GM19397 (cell line): ENCODE measurements around the gene CXorf65.

Experiments used
- ATAC-seq: cut with Tn5 transposase; IDR thresholded peaks from one replicate; pipeline ENCODE4 v1.9.1; 2021; ENCODE audit warnings: mild to moderate bottlenecking, moderate library complexity; ENCODE audit not compliant: unreplicated experiment

The CXorf65 gene

DNA sequence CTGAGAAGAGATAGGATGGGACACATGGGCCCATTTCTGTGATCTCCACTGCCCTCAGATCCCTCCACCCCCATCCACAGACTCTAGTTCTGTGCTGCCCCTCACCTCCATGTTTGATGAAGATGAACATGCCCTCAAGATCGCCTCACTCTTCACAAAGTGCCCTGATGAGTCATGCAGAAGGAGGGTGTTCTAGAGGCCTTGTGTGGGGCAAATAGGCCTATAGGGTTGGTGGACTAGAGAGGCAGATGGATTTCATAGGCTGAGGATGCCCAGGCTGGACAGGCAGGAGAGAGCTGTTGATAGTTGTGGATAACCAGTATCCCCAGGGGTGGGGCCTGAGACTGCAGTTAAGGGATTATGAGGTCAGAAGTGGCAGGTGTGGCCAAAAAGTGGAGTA lies at the start of gene CXorf65:
TSS of gene CXorf65 (minus strand) at position 314 of the 400 bp plus-strand sequence. CDS start at position 130, 184 bp downstream.
- no peak for ATAC-seq

- ATAC-seq, result no peak
These were observed 48.1 kb upstream of the CXorf65 start for GRCh38 chrX:71154641-71155040.

DNA sequence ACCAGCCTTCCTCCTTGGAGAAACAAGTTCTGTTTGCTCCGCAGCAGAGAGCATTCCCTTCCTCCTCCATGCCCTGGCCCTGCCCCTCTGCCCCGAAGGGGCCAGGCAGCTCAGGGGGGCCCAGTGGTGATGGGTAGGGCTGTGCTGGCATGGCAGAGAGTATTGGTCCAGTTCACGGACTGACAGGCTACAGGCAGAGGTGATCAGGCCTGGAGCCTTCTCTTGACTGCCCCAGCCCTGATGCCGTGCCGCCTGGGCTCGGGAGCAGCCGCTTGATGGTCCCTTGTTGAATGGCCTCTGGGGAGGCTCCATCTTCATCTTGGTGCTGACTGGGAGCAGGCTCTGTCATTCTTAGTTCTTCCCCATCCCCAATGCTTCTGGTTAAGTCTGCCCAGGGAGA lies 47.7 kb upstream of the CXorf65 start:
- no peak for ATAC-seq

GRCh38 chrX:71151366-71151765 lies 44.8 kb upstream of the CXorf65 start:
- no peak for ATAC-seq

DNA sequence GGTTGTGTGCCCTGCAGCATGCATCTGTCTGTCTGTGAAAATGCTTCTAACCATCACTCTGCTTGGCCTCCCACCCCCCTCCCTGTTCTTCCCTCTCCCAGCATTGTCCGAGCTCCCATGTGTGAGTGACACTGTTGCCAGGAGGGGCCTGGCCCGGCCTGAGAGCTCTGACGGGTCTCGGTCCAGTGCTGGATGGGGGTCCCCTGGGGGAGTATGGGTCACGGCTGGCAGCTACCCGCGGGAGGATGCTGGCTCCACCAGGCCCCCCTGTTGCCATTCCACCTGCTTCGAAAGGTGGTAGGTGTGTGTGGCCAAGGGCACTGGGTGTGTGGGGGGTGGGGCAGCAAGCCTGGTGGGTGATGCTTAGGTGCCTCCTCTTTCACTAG lies 41.7 kb upstream of the CXorf65 start:
- ATAC-seq, result no peak

GRCh38 chrX:71147496-71148277 lies 41.1 kb upstream of the CXorf65 start:
- no peak for ATAC-seq

- no peak for ATAC-seq
These were observed 38.1 kb upstream of the CXorf65 start, which contains the start of gene NLGN3 for GRCh38 chrX:71144651-71145050. Gene NLGN3 (plus strand): TSS chrX:71144841. CDS start chrX:71147750, 2,909 bp downstream.

- ATAC-seq, result no peak
These were observed 37.0 kb upstream of the CXorf65 start for GRCh38 chrX:71143508-71143907.

GRCh38 chrX:71140440-71140839 lies 33.9 kb upstream of the CXorf65 start:
- ATAC-seq, result no peak

GRCh38 chrX:71131510-71131909 lies 25.0 kb upstream of the CXorf65 start:
- ATAC-seq, result no peak

GRCh38 chrX:71128915-71129765 lies 22.6 kb upstream of the CXorf65 start:
- no peak for ATAC-seq

DNA sequence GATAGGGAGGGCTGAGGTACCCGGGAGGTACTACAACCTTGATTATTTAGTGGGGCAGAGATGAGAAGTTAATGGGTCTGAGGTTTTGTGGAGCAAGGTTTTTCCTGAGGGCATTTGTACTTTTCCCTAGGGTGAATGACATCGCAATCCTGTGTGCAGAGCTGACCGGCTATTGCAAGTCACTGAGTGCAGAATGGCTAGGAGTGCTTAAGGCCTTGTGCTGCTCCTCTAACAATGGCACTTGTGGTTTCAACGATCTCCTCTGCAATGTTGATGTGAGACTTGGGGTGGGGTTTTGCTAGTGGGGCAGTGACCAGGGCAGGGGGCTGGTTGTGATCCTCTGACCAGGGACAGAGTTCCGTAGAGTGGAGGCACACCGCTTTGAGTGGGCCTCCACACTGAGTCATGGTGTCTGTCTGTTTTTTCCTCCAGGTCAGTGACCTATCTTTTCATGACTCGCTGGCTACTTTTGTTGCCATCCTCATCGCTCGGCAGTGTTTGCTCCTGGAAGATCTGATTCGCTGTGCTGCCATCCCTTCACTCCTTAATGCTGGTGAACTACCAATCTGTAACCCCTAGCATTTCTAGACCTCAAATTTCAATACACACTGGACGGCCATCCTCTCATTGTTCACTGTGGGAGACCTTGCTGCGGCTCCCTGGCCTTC lies 21.8 kb upstream of the CXorf65 start:
- ATAC-seq, result no peak

DNA sequence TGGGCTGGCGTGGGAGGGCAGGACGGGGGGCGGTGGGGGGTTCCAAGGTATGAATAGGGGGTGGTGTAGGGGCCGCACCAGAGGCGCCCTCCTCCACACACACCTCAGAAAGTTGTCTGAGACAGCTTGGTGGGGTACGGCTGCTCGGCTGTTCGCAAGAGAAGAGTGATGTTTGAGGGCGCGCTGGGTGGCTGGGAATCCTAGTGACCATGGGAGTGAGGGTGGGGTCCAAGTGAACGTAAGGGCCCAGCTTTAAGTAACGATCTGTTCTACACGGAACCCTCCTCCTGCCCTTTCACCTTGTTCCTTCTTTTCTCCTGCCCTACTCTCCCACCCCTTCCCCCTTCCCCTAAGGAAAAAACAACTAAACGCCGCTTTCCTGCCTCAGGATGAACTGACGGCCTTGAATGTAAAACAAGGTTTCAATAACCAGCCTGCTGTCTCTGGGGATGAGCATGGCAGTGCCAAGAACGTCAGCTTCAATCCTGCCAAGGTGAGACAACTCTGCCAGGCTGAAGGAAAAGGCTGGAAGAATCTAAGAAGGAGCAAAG lies 12.5 kb upstream of the CXorf65 start:
- no peak for ATAC-seq

DNA sequence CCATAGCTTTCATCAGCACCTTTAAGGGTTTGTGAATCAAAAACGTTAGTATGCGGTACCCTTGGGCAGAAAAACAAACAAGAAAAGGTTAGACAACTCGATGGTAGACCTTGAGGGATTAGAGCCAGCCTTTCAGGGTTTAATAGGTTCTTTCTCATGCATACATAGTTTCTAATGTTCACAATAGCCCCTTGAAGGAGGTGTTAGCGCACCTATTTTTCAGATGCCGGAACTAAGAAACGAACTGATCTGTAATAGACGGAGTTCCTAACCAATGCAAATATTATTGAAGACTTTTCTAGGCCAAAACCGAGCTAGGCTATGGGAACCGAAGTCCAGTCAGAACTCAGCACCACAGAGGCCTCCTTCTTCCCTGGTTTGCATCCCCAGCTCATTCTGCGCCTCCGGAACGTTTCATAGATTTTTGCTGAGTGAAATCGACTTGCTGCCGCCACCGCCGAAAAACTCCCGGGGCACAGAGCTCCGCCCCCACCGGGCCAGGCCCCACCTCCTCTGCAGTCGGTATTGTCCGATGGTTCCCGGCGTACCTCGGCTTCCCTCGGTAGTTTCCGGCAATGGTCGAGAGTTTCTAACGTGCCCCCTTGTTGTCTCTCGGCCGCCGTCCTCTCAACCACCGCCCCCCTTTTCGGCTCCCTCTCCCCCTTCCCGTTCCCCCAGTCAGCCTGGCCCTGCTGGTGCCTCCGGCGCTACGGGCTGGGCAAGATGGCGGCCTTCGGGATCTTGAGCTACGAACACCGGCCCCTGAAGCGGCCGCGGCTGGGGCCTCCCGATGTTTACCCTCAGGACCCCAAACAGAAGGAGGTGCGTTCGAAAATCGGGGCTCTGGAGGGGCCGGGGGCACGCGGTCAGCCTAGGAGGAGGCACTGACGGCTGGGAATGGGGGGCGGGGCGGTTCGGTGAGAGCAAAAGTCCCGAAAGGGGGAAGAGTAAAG lies 11.8 kb upstream of the CXorf65 start, which contains the start of gene MED12:
TSS of gene MED12 (plus strand) at position 565 of the 953 bp plus-strand sequence. CDS start at position 724, 159 bp downstream.
- ATAC-seq, result peak; percentile 90

- no peak for ATAC-seq
These were observed 10.8 kb upstream of the CXorf65 start for GRCh38 chrX:71117358-71117757.

DNA sequence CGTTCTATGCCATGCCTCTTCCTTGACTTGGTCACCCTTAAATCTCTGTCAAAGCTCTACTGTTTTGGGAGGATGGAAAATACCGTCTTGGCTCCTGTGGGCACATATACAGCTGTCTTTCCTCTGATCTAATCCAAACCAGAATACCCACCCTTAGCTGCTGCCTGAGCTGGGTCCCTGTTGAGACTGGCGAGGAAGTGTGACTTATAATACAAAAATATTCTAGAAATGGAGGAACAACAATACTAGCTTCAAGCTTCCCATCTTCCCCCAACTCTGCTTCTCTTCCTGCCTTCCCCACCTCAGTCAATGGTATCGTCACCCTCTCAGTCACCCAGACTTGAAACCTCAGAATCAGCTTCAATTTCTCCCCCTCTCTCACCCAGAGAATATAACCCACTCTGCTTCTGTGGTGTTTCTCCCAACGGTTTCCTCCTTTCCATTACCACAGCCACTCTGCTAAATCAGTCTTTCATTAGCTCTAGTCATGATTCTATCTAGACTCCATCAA lies 5.4 kb upstream of the CXorf65 start:
- peak; percentile 17 for ATAC-seq

GRCh38 chrX:71111141-71111843 lies 4.8 kb upstream of the CXorf65 start, which contains the start of gene IL2RG:
Gene IL2RG (minus strand): TSS chrX:71111577. CDS start chrX:71111539, 38 bp downstream.
- peak; percentile 88 for ATAC-seq

GRCh38 chrX:71109051-71109450 lies 2.5 kb upstream of the CXorf65 start:
- ATAC-seq, result no peak
